DMS 273 (cell line): ENCODE results near the gene PUM2.

Experiments used
- DNase-seq: peaks from one replicate; lab custom pipeline; 2025; ENCODE audit not compliant: unreplicated experiment; lab: John Stamatoyannopoulos, UW

Gene PUM2

DNA sequence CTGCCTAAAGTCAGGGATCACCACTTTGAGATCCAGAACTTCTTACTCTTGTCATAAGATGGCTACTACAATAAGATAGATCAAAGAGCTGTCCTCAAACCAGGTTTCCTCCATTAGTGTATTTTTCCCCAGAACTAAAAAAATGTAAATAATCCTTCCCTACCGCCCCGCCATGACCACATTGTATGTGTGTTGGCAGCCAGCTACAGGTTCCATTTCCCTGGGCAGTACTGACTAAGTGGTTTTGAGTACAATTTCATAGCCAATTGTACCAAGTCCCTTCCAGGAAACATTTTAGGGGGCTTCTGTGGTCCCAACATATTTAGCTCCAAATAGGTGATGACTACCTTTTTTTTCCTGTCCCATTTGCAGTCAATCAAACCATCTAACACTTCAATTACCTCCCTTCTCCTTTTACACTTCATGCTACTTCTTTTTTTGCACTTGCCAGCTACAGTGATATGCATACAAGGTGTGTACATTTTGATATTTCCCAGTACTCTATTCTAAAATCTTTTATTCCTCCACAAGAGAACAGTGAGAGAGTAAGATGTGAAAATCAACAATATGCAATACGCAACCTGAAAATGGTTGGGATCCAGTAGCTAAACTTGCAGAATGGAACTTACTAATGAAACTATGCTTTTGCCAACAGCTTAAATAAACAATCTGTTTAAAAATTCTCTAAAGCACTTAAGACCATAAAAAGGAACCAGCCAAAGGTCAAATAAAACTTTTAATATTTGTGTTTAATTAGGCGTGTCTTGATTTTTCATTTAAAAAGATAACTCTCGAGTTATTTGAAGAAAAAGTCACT, 3.9 kb downstream of the PUM2 start:
- DNase-seq: no peak

GRCh38 chr2:20343128-20343527, 7.5 kb downstream of the PUM2 start:
- no peak for DNase-seq

- DNase-seq: no peak
Observed at GRCh38 chr2:20339012-20339411, 11.6 kb downstream of the PUM2 start.

DNA sequence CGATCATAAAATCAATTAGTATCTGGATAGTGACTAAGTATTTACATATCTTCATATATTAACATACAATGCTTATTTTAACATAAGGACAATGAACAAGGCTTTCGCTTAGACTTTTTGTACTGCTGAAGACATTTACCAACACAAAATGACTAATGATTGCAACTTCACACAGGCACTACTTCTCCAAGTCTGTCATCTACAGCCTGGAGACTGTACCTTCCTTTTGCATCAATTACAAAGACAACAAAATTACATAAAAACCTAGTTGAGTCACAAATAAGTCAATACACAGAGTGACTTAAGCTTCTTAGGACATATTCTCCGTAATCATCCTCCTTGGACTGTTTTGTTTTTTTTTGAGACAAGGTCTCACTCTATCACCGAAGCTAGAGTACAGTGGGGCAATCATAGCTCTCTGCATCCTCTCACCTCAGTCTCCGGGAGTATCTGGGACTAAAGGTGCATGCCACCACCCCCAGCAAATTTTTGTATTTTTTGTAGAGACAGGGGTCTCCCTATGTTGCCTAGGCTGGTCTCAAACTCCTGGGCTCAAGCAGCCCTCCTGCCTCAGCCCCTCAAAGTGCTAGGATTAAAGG, 15.9 kb downstream of the PUM2 start:
- DNase-seq: no peak

- DNase-seq: no peak
Observed at GRCh38 chr2:20333738-20334137, 16.9 kb downstream of the PUM2 start.

DNA sequence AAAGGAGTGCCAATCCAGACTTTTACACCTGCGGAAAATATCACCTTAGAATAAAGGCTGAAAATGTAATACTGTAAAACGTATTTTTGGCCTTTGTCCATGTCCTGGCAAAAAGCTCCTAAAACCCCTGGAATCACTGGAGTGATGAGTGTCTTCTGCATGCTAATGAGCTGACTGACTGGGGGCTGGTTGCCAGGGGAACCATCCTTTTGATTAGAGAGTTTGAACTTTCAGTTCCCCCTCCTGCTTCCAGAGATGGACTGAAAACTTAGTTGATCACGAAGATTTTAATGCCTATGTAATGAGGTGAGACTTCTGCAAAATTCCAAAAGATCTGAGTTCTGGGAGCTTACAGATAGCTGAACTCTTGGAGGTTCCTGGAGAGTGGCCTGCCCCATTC, 20.5 kb downstream of the PUM2 start:
- DNase-seq: no peak

DNA sequence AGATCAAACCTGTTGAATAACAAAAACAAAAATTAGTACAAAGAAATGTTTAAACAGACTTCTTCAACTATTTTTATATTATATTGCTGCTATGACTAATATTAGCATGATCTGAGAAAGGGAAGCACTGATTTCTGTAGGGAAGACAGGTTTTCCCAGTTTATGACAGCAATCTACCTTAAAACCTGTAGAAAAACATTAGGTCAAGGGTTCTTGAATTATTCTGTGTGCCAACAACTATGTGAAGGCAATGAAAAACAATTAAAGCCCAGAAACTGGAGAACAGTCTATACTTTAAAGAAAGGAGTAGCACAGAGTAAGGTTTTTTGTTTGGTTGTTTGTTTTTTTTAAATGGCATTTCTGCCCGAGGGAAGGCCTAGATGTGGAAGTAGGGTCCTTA, 23.3 kb downstream of the PUM2 start:
- no peak for DNase-seq

GRCh38 chr2:20326163-20326780, 24.4 kb downstream of the PUM2 start:
- peak; percentile 73 for DNase-seq

GRCh38 chr2:20322527-20323300, 27.9 kb downstream of the PUM2 start:
- no peak for DNase-seq

- DNase-seq: no peak
Observed at GRCh38 chr2:20317690-20318089, 33.0 kb downstream of the PUM2 start.

- no peak for DNase-seq
Observed at GRCh38 chr2:20317197-20317596, 33.4 kb downstream of the PUM2 start.

- DNase-seq: no peak
Observed at GRCh38 chr2:20314562-20315501, 35.8 kb downstream of the PUM2 start.

DNA sequence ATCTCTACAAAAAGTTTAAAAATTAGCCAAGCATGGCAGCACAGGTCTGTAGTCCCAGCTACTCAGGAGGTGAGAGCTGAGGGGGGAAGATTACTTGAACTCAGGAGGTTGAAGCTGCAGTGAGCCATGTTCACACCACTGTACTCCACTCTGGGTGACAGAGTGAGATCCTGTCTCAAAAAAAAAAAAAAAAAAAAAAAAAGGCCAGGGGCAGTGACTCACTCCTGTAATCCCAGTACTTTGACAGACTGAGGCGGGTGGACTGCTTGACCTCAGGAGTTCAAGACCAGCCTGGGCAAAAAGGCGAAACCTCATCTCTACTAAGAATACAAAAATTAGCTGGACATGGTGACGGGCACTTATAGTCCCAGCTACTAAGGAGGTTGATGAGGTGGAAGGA, 37.0 kb downstream of the PUM2 start:
- no peak for DNase-seq

DNA sequence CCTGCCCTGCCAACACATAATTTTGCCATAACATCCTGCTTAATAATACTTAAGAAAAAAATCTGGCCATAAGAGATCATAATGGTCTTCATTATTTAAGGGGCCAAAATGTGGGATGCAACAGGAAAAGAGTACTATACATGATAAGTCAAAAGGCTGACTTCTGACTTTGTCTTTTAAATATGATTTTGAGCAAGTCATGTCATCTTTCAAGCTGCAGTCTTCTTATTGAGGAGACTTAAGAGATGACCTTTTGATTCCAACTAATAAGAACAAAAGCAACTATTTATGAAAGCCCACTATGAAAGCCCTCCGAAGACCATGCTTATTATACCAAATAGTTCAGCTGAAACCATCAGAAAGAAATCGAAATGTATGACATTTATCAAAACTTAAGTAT, 41.6 kb downstream of the PUM2 start:
- DNase-seq: no peak

DNA sequence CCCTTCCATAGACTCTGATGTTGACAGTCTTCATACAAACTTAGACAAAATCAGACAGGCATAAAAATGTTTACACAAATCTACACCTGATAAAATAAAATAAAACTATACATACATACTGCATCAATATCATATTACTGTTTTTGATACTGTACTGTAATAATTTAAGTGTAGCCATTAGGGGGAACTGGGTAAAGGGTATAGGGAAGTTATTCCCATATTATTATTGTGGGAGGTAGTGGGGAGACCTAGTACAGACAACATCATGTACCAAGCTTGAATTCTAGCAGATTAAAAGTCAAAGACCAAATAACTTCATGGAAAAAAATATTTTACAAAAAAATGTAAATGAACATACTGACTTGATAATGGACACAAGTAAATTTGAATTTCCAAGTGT, 43.3 kb downstream of the PUM2 start:
- DNase-seq: no peak

DNA sequence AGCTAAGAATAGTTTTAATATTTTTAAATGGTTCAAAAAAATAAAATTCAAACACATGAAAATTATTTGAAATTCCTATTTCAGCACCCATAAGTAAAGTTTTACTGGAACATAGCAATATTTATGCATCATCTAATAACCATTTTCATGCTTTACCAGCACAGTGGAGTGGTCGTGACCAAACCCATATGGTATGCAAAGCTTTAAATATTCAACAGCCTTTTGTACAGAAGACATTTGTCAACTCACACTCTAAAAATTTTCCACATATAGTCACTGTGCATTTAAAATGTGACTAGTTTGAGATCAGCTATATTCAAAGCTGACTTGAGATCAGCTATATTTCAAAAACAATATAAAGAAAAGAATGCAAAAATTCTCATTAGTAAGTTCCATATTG, 46.2 kb downstream of the PUM2 start:
- no peak for DNase-seq

DNA sequence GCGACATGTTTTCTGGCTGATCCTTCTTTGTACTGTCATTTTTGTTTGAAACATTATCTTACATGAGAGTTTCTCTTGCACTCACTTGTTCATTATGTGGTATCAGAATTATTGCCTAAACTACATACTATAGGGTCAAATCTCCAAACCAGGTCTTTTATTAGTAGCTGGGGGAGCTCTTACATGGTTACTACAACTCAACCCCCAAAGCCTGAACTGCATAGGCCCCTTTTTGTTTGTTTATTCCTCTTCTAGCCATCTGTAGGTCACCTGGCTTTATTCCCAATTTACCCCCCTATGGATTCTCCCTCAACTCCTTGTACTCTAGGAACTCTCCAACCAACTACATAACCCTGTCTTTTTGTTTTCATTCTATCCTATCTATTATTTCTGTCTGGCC, 46.7 kb downstream of the PUM2 start:
- DNase-seq: no peak

DNA sequence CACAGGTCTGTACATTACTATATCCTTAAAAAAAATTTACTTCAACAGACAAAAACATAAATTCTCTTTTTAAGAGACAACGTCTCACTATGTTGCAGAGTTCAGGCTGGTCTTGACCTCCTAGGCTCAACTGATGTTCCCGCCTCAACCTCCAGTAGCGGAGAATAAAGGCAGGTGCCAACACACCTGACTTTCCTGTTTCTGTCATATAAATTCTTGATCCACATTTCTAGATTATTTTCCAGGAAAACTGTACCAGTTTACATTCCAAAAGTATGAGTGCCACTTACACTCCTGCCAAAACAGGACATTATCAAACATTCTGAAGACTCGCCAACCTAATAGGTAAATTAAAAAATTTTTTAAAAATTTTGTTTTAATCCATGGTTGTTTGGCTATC, 48.6 kb downstream of the PUM2 start:
- no peak for DNase-seq

- no peak for DNase-seq
Observed at GRCh38 chr2:20300656-20301055, 50.0 kb downstream of the PUM2 start.

- no peak for DNase-seq
Observed at GRCh38 chr2:20299113-20299512, 51.5 kb downstream of the PUM2 start.

DNA sequence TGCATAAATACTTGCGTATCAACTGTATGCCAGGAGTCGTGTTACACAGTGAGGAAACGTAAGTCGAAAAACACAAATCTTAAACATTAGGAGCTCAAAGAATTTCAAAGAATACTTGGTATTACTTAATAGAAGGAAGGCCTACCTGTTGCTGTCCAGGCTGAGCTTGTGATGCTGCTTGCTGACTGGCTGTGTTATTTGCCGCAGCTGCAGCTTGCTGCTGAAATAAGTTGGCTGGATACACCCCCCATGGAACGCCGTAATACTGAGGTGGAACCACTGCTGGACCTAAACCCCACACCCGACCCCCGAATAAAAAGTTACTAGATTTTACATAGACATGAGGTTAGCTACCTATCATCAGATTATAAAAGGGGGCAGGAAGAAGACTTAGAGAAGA, 56.4 kb downstream of the PUM2 start:
- DNase-seq: no peak
